ENCODE measurements around the gene WDR27.
A peak's percentile ranks its signal among the peaks of the same experiment; 100 is the strongest.

Gene WDR27

DNA sequence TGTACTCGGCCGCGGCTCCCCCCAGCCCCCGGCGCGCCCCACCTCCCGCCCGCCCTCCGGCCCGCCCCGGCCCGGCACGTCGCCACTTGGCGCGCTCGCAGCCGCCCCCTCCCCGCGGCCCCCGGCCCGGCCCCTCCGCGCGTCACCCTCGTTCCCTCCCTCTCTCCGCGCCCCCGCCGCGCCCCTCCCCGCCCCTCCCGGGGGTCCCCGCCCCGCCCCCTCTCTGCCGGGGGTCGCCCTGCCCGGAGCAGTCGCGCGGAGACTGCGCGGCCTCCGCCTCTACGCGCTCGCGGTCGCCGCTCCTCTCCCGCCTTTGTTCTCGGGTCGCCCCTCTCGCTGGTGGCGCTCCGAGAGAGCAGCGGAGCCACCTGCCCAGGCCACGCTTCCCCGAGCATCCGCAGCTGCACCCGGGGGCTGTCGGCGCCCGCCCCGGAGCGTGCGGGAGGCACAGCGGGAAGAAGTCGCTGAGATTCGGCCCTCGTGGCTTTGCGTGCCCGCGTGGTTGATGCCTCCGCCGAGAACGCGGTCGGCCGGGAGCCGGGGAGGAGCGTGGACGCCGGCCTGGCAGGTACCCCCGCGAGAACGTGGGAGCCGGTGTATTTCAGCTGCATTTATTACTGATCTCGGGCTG, 22.8 kb upstream of the WDR27 start, which contains the start of gene PHF10 (continued):
- TF ChIP-seq, protein P1, sequence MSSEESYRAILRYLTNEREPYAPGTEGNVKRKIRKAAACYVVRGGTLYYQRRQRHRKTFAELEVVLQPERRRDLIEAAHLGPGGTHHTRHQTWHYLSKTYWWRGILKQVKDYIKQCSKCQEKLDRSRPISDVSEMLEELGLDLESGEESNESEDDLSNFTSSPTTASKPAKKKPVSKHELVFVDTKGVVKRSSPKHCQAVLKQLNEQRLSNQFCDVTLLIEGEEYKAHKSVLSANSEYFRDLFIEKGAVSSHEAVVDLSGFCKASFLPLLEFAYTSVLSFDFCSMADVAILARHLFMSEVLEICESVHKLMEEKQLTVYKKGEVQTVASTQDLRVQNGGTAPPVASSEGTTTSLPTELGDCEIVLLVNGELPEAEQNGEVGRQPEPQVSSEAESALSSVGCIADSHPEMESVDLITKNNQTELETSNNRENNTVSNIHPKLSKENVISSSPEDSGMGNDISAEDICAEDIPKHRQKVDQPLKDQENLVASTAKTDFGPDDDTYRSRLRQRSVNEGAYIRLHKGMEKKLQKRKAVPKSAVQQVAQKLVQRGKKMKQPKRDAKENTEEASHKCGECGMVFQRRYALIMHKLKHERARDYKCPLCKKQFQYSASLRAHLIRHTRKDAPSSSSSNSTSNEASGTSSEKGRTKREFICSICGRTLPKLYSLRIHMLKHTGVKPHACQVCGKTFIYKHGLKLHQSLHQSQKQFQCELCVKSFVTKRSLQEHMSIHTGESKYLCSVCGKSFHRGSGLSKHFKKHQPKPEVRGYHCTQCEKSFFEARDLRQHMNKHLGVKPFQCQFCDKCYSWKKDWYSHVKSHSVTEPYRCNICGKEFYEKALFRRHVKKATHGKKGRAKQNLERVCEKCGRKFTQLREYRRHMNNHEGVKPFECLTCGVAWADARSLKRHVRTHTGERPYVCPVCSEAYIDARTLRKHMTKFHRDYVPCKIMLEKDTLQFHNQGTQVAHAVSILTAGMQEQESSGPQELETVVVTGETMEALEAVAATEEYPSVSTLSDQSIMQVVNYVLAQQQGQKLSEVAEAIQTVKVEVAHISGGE (tag by site-specific recombination; conservative IDR thresholded peaks at IDR 0.05; ENCODE audit: low read depth) = peak; percentile 37; the same call in 1 of the 2 replicates
- TF ChIP-seq ZFHX2 (tag by site-specific recombination; conservative IDR thresholded peaks at IDR 0.05) (0 out of 2 replicates have a peak, but pooled peaks have one; percentile 6), ZNF37A (tag by site-specific recombination; IDR thresholded peaks at IDR 0.05) (no peak), ZBTB20 (tag by site-specific recombination; IDR thresholded peaks at IDR 0.05) (peak; percentile 82; the same call in 1 of the 2 replicates), ZNF19 (tag by site-specific recombination; IDR thresholded peaks at IDR 0.05; ENCODE audit: low read depth) (no peak), ZNF529 (tag by site-specific recombination; IDR thresholded peaks at IDR 0.05; ENCODE audit: insufficient replicate concordance) (no peak), ZNF121 (tag by site-specific recombination; IDR thresholded peaks at IDR 0.05) (0 out of 2 replicates have a peak, but pooled peaks have one; percentile 37), ZBTB8A (tag by site-specific recombination; IDR thresholded peaks at IDR 0.05) (peak; percentile 74), ZNF530 (tag by site-specific recombination; IDR thresholded peaks at IDR 0.05; ENCODE audit: low read depth) (no peak), ZNF2 (tag by site-specific recombination; IDR thresholded peaks at IDR 0.05) (peak; percentile 73), ZFP37 (tag by site-specific recombination; IDR thresholded peaks at IDR 0.05) (peak; percentile 79; the same call in 1 of the 2 replicates), MEIS1 (CRISPR knock-in tag; IDR thresholded peaks at IDR 0.05; ENCODE audit: borderline replicate concordance) (no peak), ZNF140 (tag by site-specific recombination; IDR thresholded peaks at IDR 0.05) (no peak), ZIC2 (tag by site-specific recombination; IDR thresholded peaks at IDR 0.05) (peak; percentile 73), GLIS2 (tag by site-specific recombination; IDR thresholded peaks at IDR 0.05) (peak; percentile 87), ZNF354C (tag by site-specific recombination; IDR thresholded peaks at IDR 0.05; ENCODE audit: borderline replicate concordance, low read depth) (no peak), KLF1 (tag by site-specific recombination; IDR thresholded peaks at IDR 0.05) (peak; percentile 61), KLF10 (tag by site-specific recombination; IDR thresholded peaks at IDR 0.05) (peak; percentile 82), ZBTB17 (tag by site-specific recombination; IDR thresholded peaks at IDR 0.05) (peak; percentile 52; the same call in 1 of the 2 replicates), ZNF394 (tag by site-specific recombination; IDR thresholded peaks at IDR 0.05; ENCODE audit: borderline replicate concordance) (peak; percentile 70)
- TF ChIP-seq, protein P2, sequence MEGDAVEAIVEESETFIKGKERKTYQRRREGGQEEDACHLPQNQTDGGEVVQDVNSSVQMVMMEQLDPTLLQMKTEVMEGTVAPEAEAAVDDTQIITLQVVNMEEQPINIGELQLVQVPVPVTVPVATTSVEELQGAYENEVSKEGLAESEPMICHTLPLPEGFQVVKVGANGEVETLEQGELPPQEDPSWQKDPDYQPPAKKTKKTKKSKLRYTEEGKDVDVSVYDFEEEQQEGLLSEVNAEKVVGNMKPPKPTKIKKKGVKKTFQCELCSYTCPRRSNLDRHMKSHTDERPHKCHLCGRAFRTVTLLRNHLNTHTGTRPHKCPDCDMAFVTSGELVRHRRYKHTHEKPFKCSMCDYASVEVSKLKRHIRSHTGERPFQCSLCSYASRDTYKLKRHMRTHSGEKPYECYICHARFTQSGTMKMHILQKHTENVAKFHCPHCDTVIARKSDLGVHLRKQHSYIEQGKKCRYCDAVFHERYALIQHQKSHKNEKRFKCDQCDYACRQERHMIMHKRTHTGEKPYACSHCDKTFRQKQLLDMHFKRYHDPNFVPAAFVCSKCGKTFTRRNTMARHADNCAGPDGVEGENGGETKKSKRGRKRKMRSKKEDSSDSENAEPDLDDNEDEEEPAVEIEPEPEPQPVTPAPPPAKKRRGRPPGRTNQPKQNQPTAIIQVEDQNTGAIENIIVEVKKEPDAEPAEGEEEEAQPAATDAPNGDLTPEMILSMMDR (tag by site-specific recombination; IDR thresholded peaks at IDR 0.05) = peak; percentile 43
- TF ChIP-seq, protein P3, sequence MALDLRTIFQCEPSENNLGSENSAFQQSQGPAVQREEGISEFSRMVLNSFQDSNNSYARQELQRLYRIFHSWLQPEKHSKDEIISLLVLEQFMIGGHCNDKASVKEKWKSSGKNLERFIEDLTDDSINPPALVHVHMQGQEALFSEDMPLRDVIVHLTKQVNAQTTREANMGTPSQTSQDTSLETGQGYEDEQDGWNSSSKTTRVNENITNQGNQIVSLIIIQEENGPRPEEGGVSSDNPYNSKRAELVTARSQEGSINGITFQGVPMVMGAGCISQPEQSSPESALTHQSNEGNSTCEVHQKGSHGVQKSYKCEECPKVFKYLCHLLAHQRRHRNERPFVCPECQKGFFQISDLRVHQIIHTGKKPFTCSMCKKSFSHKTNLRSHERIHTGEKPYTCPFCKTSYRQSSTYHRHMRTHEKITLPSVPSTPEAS (tag by site-specific recombination; IDR thresholded peaks at IDR 0.05) = 0 out of 2 replicates have a peak, but pooled peaks have one; percentile 23
- TF ChIP-seq, protein P4, sequence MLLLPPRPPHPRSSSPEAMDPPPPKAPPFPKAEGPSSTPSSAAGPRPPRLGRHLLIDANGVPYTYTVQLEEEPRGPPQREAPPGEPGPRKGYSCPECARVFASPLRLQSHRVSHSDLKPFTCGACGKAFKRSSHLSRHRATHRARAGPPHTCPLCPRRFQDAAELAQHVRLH (tag by site-specific recombination; IDR thresholded peaks at IDR 0.05) = peak; percentile 28; the same call in 1 of the 2 replicates
- TF ChIP-seq, protein P5, sequence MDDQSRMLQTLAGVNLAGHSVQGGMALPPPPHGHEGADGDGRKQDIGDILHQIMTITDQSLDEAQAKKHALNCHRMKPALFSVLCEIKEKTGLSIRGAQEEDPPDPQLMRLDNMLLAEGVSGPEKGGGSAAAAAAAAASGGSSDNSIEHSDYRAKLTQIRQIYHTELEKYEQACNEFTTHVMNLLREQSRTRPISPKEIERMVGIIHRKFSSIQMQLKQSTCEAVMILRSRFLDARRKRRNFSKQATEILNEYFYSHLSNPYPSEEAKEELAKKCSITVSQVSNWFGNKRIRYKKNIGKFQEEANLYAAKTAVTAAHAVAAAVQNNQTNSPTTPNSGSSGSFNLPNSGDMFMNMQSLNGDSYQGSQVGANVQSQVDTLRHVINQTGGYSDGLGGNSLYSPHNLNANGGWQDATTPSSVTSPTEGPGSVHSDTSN (CRISPR knock-in tag; IDR thresholded peaks at IDR 0.05) = 0 out of 2 replicates have a peak, but pooled peaks have one; percentile 74
- TF ChIP-seq, protein P6, sequence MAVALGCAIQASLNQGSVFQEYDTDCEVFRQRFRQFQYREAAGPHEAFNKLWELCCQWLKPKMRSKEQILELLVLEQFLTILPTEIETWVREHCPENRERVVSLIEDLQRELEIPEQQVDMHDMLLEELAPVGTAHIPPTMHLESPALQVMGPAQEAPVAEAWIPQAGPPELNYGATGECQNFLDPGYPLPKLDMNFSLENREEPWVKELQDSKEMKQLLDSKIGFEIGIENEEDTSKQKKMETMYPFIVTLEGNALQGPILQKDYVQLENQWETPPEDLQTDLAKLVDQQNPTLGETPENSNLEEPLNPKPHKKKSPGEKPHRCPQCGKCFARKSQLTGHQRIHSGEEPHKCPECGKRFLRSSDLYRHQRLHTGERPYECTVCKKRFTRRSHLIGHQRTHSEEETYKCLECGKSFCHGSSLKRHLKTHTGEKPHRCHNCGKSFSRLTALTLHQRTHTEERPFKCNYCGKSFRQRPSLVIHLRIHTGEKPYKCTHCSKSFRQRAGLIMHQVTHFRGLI (tag by site-specific recombination; IDR thresholded peaks at IDR 0.05) = peak; percentile 32; the same call in 1 of the 2 replicates
- TF ChIP-seq, protein P7, sequence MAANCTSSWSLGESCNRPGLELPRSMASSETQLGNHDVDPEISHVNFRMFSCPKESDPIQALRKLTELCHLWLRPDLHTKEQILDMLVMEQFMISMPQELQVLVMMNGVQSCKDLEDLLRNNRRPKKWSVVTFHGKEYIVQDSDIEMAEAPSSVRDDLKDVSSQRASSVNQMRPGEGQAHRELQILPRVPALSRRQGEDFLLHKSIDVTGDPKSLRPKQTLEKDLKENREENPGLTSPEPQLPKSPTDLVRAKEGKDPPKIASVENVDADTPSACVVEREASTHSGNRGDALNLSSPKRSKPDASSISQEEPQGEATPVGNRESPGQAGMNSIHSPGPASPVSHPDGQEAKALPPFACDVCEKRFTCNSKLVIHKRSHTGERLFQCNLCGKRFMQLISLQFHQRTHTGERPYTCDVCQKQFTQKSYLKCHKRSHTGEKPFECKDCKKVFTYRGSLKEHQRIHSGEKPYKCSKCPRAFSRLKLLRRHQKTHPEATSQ (tag by site-specific recombination; IDR thresholded peaks at IDR 0.05) = peak; percentile 75; the same call in 1 of the 2 replicates
- TF ChIP-seq, protein P8, sequence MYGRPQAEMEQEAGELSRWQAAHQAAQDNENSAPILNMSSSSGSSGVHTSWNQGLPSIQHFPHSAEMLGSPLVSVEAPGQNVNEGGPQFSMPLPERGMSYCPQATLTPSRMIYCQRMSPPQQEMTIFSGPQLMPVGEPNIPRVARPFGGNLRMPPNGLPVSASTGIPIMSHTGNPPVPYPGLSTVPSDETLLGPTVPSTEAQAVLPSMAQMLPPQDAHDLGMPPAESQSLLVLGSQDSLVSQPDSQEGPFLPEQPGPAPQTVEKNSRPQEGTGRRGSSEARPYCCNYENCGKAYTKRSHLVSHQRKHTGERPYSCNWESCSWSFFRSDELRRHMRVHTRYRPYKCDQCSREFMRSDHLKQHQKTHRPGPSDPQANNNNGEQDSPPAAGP (tag by site-specific recombination; IDR thresholded peaks at IDR 0.05) = peak; percentile 70; the same call in 1 of the 2 replicates

Data from HEK293 (cell line).